ENCODE measurements around the gene SFMBT2.

SFMBT2 gene

DNA sequence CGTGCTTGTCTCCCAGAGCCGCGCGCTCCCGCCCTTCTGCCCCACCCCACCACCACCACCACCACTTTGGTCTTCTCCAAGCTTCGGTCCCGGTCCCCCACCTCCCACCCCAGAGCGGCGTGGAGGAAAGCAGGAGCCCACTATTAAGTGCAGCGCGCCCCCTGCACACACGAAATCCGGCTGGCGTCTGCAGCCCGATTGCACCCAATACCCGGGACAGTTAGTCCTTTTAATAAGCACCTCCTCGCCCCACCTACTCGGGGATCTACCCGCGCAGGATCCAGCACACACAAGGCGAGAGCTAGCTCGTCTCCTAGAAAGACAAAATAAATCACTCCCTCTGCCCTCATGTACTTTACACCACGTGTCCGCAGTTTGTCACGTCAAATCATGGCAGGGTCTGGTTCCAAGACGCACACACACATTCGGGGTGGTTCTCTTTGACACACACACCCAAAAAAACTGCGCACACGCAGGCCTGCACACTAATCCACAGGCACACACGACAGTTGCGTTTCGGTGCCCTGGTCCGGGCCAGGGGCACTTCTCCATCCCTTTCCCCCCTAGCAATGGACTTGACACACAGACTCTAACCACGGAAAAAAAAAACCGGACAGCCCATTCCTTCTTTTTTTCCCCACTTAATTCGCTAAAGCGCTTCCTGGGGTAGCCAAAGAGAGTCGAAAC is 1.6 kb downstream of the SFMBT2 start:
- Histone ChIP-seq H3K4me1 (ENCODE audit: control insufficient read depth in 1 of 2, insufficient read depth in 2 of 2, low read length in 2 of 2) (peaks cover 0 to 40% of the 10 kb centered on the region in 2 donors), H3K36me3 (ENCODE audit: control insufficient read depth in 1 of 2, insufficient read depth in 2 of 2, low read length in 2 of 2) (no peaks in the 10 kb centered on the region), H3K27ac (ENCODE audit: low read length) (peak overlapping the region; percentile 29)

DNA sequence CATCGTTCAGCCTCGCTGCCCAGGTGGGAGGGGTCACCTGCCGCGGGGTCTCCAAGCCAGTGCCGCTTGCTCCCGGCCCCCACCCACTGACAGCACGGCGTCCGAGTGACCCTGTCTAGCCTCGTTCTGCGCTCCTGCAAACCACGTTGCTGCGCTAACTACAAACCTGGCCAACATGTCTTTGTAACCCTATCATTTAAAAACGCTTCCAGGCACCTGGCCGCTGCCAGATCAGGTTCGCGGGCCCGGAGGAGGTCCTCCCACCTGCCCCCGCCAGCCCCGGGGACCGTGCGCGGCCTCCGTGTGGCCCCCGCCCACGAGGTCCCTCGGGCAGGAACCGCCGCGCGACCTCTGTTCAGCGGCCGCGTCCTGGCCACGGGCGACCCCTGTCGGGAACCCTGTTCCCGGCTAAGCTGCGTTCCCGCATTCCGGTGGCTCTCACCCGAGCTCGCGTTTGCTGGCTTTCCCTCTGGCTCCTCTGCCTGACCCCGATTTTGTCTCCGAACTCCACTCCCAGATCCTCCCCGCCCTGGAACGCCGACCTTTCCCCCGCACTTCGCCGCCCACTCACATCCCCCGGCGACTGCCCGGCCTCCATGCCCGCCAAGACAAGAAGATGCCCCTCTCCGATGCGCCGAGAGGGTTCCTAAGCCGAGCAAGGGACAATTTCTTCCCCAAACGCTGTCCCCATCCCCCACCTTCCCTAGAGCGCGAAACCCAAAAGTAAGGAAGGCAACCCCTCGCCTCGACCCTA is 2.4 kb downstream of the SFMBT2 start:
- no peak overlapping the region for H3K27ac ChIP-seq (ENCODE audit: low read length)
- peaks cover 16% of the 10 kb centered on the region for H3K27me3 ChIP-seq (ENCODE audit: low read depth, low read length)
- peak overlapping the region; percentile 79 to 86 for H3K4me3 ChIP-seq (ENCODE audit: low read depth in 1 of 2, low read length in 2 of 2)
- H3K9me3 ChIP-seq (ENCODE audit: control insufficient read depth in 1 of 2, low read length in 2 of 2), result no peaks in the 10 kb centered on the region
- no peaks in the 10 kb centered on the region for H3K36me3 ChIP-seq (ENCODE audit: control insufficient read depth in 1 of 2, insufficient read depth in 2 of 2, low read length in 2 of 2)
- peaks cover 0 to 40% of the 10 kb centered on the region in 2 donors for H3K4me1 ChIP-seq (ENCODE audit: control insufficient read depth in 1 of 2, insufficient read depth in 2 of 2, low read length in 2 of 2)

More for the DNA sequence above, 1.6 kb downstream of the SFMBT2 start:
- H3K27me3 ChIP-seq (ENCODE audit: low read depth, low read length), result peaks cover 16% of the 10 kb centered on the region
- H3K9me3 ChIP-seq (ENCODE audit: control insufficient read depth in 1 of 2, low read length in 2 of 2), result no peaks in the 10 kb centered on the region
- H3K4me3 ChIP-seq (ENCODE audit: low read depth in 1 of 2, low read length in 2 of 2), result peak overlapping the region; percentile 79 to 86

DNA sequence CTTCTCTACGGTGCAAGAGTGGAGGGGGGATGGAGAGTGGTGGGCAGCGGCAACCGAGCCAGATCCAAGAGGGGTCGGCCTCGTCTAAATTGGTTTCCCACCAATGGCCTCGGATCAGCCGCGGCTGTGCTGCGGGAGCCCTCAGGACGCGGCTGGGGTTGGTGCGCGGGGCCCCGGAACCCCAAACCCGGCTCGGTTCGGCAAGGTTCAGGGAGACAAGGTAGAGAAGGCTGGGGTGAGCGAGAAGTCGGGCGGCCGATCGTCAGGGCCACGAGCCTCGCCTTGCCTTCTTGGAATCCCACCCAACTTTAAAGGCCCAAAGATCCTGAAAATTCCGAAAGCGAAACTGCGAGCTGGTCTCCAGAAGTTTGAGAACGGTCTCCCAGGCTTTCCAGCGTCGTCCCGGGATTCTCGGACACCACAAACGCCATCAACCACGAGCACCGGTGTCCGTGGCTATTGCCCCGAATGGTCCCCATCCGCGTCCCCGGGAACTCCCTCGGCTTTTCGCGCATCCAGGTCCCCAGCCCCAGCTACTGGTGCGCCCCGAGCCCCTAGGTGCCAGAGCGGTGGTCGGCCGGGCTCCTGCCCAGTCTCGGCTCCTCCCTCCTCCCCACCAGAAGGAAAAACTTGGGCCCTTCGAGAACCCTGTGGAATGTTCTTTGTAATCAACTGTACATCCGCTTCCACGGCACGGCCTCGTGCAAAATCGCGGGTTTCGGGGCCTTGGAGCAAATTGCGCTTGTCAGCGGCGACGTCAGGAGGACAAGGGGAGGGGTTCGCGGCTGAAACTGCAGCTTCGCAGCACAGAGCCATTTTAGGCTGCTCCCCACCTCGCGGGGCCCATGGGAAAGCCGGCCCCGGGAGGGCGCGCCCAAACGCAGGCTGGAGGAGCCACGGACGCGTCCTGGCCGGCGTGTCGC is 3.2 kb downstream of the SFMBT2 start:
- Histone ChIP-seq H3K36me3 (ENCODE audit: control insufficient read depth in 1 of 2, insufficient read depth in 2 of 2, low read length in 2 of 2) (no peaks in the 10 kb centered on the region), H3K27ac (ENCODE audit: low read length) (peak overlapping the region; percentile 31), H3K27me3 (ENCODE audit: low read depth, low read length) (peaks cover 12% of the 10 kb centered on the region), H3K4me3 (ENCODE audit: low read depth in 1 of 2, low read length in 2 of 2) (peak overlapping the region; percentile 79 to 86), H3K4me1 (ENCODE audit: control insufficient read depth in 1 of 2, insufficient read depth in 2 of 2, low read length in 2 of 2) (peaks cover 0 to 35% of the 10 kb centered on the region in 2 donors), H3K9me3 (ENCODE audit: control insufficient read depth in 1 of 2, low read length in 2 of 2) (no peaks in the 10 kb centered on the region)

DNA sequence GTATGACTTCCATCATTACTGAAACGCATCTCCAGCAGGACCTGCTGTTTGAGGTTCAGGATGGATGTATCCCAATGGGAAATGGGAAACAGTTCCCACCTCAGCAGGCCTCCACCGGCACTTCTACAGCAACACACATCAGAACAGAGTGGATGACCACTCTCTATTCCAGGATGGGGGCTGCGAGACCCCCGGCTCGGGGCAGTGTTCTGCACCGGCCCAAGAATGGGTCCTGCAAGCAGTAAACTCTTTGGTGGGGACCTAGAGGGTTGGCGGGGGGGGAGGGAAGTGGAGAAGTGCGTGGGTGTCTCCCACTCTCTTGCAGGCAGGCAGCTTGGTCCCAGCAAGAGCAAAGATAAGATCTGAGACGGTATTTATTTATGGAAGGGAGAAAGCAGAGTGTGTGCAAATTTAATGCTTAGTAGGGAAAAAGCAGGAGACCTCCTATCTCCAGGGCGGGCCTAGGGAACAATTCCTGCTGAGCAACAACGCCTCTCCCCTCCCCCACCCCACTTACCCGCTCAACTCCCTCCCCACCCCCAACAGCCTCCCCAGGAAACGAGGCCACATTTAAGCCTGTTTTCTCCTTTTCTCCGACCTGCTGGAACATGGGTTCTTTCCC is 4.0 kb downstream of the SFMBT2 start:
- Histone ChIP-seq H3K27ac (ENCODE audit: low read length) (peak overlapping the region; percentile 31), H3K9me3 (ENCODE audit: control insufficient read depth in 1 of 2, low read length in 2 of 2) (no peaks in the 10 kb centered on the region), H3K4me3 (ENCODE audit: low read depth in 1 of 2, low read length in 2 of 2) (peak overlapping the region in 1 of 2 donors; percentile 86), H3K4me1 (ENCODE audit: control insufficient read depth in 1 of 2, insufficient read depth in 2 of 2, low read length in 2 of 2) (peaks cover 0 to 27% of the 10 kb centered on the region in 2 donors), H3K36me3 (ENCODE audit: control insufficient read depth in 1 of 2, insufficient read depth in 2 of 2, low read length in 2 of 2) (no peaks in the 10 kb centered on the region), H3K27me3 (ENCODE audit: low read depth, low read length) (peaks cover 4% of the 10 kb centered on the region)

DNA sequence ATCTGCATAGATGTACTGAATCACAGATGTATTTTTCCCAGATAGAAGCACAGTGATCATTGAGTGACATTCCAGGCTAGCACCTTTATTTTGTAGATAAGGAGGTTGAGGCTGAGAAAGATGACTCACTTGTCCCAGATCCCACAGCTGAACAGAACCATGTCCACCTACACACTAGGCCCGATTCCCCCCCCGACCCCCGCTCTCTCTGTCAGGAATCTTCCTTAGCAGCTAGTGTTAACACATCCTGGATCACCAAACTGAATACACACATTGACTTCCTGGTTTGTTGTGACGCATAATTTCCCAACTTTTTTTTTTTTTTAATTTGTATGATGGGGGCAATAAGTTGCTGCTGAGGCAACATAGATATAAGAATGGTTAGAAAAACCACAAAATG is 5.2 kb downstream of the SFMBT2 start:
- no peaks in the 10 kb centered on the region for H3K27me3 ChIP-seq (ENCODE audit: low read depth, low read length)
- no peak overlapping the region for H3K4me3 ChIP-seq (ENCODE audit: low read depth in 1 of 2, low read length in 2 of 2)
- no peak overlapping the region for H3K27ac ChIP-seq (ENCODE audit: low read length)
- no peaks in the 10 kb centered on the region for H3K9me3 ChIP-seq (ENCODE audit: control insufficient read depth in 1 of 2, low read length in 2 of 2)
- no peaks in the 10 kb centered on the region for H3K36me3 ChIP-seq (ENCODE audit: control insufficient read depth in 1 of 2, insufficient read depth in 2 of 2, low read length in 2 of 2)
- peaks cover 0 to 23% of the 10 kb centered on the region in 2 donors for H3K4me1 ChIP-seq (ENCODE audit: control insufficient read depth in 1 of 2, insufficient read depth in 2 of 2, low read length in 2 of 2)

DNA sequence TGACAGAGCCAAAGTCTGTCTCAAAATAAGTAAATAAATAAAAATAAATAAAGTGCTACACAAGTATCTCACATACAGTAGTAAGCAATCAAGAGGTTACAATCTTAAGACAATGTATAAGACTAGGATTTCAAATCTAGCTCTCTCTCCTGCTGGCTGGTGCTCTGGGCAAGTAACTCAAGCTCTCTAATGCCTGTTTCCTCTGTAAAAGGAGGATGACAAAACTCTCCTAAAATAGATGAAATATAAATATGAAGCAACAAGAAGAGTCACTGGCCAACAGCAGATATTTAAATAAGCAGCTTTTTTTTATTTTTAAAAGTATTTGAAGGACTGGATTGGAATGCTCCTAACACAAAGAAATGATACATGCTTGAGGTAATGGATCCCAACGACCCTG is 7.2 kb downstream of the SFMBT2 start:
- no peaks in the 10 kb centered on the region for H3K36me3 ChIP-seq (ENCODE audit: control insufficient read depth in 1 of 2, insufficient read depth in 2 of 2, low read length in 2 of 2)
- H3K4me3 ChIP-seq (ENCODE audit: low read depth in 1 of 2, low read length in 2 of 2), result no peak overlapping the region
- no peaks in the 10 kb centered on the region for H3K9me3 ChIP-seq (ENCODE audit: control insufficient read depth in 1 of 2, low read length in 2 of 2)
- H3K27ac ChIP-seq (ENCODE audit: low read length), result no peak overlapping the region
- H3K4me1 ChIP-seq (ENCODE audit: control insufficient read depth in 1 of 2, insufficient read depth in 2 of 2, low read length in 2 of 2), result peaks cover 0 to 9% of the 10 kb centered on the region in 2 donors
- H3K27me3 ChIP-seq (ENCODE audit: low read depth, low read length), result no peaks in the 10 kb centered on the region

DNA sequence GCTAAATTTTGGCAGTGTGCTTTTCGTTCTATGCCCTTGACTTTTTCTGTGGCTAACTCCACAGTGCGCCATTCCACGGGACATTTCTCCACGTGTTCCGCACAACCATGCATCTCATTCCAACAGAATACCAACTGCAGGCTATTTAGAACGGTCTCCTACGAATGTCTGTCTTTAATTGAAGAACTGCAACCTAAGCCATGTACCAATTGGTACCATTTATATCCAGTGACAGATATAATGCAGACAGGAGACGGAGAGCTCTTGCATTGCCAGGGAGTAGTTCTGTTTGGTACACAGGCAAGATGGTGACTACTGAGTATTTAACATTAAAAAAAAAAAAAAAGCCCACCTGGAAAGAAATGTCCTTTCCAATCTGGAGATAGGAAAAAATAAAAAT is 9.1 kb downstream of the SFMBT2 start:
- no peaks in the 10 kb centered on the region for H3K9me3 ChIP-seq (ENCODE audit: control insufficient read depth in 1 of 2, low read length in 2 of 2)
- H3K4me3 ChIP-seq (ENCODE audit: low read depth in 1 of 2, low read length in 2 of 2), result no peak overlapping the region
- H3K36me3 ChIP-seq (ENCODE audit: control insufficient read depth in 1 of 2, insufficient read depth in 2 of 2, low read length in 2 of 2), result no peaks in the 10 kb centered on the region
- no peaks in the 10 kb centered on the region for H3K27me3 ChIP-seq (ENCODE audit: low read depth, low read length)
- no peaks in the 10 kb centered on the region for H3K4me1 ChIP-seq (ENCODE audit: control insufficient read depth in 1 of 2, insufficient read depth in 2 of 2, low read length in 2 of 2)
- no peak overlapping the region for H3K27ac ChIP-seq (ENCODE audit: low read length)

DNA sequence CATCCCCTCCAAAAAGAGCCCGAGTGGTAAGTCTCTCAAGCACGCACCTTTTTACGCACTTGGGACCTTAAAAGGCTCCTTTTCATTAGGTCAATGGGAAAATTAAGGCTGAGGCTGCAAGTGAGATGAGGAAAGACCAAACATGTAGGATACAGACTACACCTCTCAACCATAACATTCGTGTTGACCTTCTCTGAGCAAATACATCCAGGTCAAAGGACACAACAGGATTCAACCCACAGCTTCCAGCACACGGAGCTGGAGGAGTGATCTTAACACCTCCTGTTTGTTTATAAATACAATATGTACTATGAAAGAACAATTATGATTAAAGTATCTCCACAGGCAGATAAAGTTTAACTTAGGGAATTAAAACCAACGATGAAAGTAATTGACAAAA is 9.7 kb downstream of the SFMBT2 start:
- no peak overlapping the region for H3K27ac ChIP-seq (ENCODE audit: low read length)
- H3K9me3 ChIP-seq (ENCODE audit: control insufficient read depth in 1 of 2, low read length in 2 of 2), result no peaks in the 10 kb centered on the region
- no peaks in the 10 kb centered on the region for H3K27me3 ChIP-seq (ENCODE audit: low read depth, low read length)
- no peak overlapping the region for H3K4me3 ChIP-seq (ENCODE audit: low read depth in 1 of 2, low read length in 2 of 2)
- no peaks in the 10 kb centered on the region for H3K4me1 ChIP-seq (ENCODE audit: control insufficient read depth in 1 of 2, insufficient read depth in 2 of 2, low read length in 2 of 2)
- H3K36me3 ChIP-seq (ENCODE audit: control insufficient read depth in 1 of 2, insufficient read depth in 2 of 2, low read length in 2 of 2), result no peaks in the 10 kb centered on the region

DNA sequence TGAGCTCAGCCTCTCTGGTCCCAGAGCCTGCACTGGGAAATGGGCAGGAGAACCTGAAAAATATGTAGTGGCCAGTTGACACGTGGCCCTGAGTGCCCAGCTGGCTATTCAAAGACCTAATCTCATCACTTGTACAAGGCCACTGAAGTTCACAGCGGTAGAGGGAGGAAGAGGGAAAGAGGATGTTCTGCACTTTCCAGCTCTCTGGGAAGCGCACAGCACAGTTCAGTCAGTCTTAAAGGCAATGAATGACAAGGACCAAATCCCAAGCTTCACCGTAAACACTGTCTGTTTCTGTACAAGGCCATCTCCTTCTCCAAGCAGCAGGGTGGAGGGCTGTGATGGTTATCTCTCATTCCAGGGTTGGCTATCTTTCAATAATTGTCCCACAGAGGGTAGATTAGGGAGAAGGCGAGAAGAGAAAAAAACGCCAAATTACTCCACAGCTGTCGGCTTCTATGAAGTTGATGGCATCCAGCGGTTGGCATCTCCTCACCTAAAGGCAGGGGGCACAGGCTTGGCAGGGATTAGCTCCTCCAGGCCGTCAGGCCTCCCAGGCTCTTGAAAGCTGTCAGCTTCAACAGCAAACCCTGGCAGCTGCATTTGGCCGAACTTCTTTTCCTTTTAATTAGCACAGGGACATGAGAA is 10.6 kb downstream of the SFMBT2 start:
- H3K9me3 ChIP-seq (ENCODE audit: control insufficient read depth in 1 of 2, low read length in 2 of 2), result no peaks in the 10 kb centered on the region
- no peaks in the 10 kb centered on the region for H3K36me3 ChIP-seq (ENCODE audit: control insufficient read depth in 1 of 2, insufficient read depth in 2 of 2, low read length in 2 of 2)
- no peaks in the 10 kb centered on the region for H3K4me1 ChIP-seq (ENCODE audit: control insufficient read depth in 1 of 2, insufficient read depth in 2 of 2, low read length in 2 of 2)
- H3K4me3 ChIP-seq (ENCODE audit: low read depth in 1 of 2, low read length in 2 of 2), result no peak overlapping the region
- no peak overlapping the region for H3K27ac ChIP-seq (ENCODE audit: low read length)
- no peaks in the 10 kb centered on the region for H3K27me3 ChIP-seq (ENCODE audit: low read depth, low read length)

DNA sequence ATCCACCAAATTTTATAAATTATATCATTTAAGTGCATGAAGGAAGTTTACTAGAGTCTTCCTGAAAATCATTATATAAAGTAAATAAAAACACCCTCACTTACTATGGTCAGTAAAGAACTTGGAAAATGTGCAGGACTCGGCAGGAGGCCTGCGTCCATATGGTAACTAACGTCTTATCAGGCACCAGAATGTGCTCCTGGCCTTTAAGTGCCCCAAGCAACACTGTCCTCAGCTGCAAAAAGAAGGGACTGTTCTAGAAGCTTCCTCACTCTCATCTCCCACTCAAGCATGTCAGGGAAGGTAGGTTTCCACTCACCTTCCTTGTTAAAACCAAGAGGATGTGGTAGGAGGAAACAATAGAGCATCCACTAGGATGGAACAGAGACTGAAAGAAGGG is 11.3 kb downstream of the SFMBT2 start:
- Histone ChIP-seq H3K36me3 (ENCODE audit: control insufficient read depth in 1 of 2, insufficient read depth in 2 of 2, low read length in 2 of 2) (no peaks in the 10 kb centered on the region), H3K4me1 (ENCODE audit: control insufficient read depth in 1 of 2, insufficient read depth in 2 of 2, low read length in 2 of 2) (no peaks in the 10 kb centered on the region), H3K4me3 (ENCODE audit: low read depth in 1 of 2, low read length in 2 of 2) (no peak overlapping the region), H3K9me3 (ENCODE audit: control insufficient read depth in 1 of 2, low read length in 2 of 2) (no peaks in the 10 kb centered on the region), H3K27ac (ENCODE audit: low read length) (no peak overlapping the region), H3K27me3 (ENCODE audit: low read depth, low read length) (no peaks in the 10 kb centered on the region)

Data from muscle layer of duodenum (tissue), 2 donors.